Endothelial cell of umbilical vein (primary cell): ENCODE data around the gene KIF20A.

Experiments used
- CTCF ChIP-seq, 2 donors: IDR thresholded peaks; 1 replicate in 1 of 2; 2 replicates in 1 of 2; pipeline ENCODE4 v1.5.1; 2011; ENCODE audit warnings: low read length in 2 of 2, mild to moderate bottlenecking in 2 of 2, moderate library complexity in 2 of 2, control low read depth in 1 of 2, inconsistent platforms in 1 of 2, low read depth in 1 of 2; ENCODE audit not compliant: insufficient read depth in 1 of 2; ENCODE audit errors: extremely low read depth in 1 of 2
- FOS ChIP-seq: IDR thresholded peaks from 2 replicates; pipeline ENCODE4 v1.6.1; 2011; ENCODE audit warnings: mild to moderate bottlenecking, low read length, moderate library complexity, borderline replicate concordance; ENCODE audit not compliant: insufficient read depth
- MAX ChIP-seq: IDR thresholded peaks from 2 replicates; pipeline ENCODE4 v1.6.1; 2011; ENCODE audit not compliant: insufficient read depth, insufficient read length
- POLR2AphosphoS5 ChIP-seq: IDR thresholded peaks from 2 replicates; pipeline ENCODE4 v1.6.1; 2012; ENCODE audit warnings: low read depth, mild to moderate bottlenecking, control low read depth, low read length, moderate library complexity; ENCODE audit not compliant: insufficient read depth

GRCh38 chr5:138180183-138180782 is 1.4 kb downstream of the KIF20A start:
- TF ChIP-seq POLR2AphosphoS5 = no peak
- TF ChIP-seq FOS = no peak
- TF ChIP-seq CTCF (IDR thresholded peaks at IDR 0.05; ENCODE audit: extremely low read depth in 1 of 2, insufficient read depth in 1 of 2, low read depth in 1 of 2, low read length in 2 of 2) = peak; percentile 36 to 45
- TF ChIP-seq MAX = no peak
